Fibroblast of lung (primary cell): ENCODE data around the gene GOLGA8B. TPM values are rescaled to one million over a fixed set of nuclear protein-coding genes. Genes with fewer than 3 reads are reported as not detected.
A peak's percentile ranks its signal among the peaks of the same experiment; 100 is the strongest.

Experiments
- DNase-seq, 2 donors: peaks; one replicate each; pipeline versions ENCODE4 v3.0.0 to v3.0.0-alpha.2; 2010; ENCODE audit warnings: low read depth in 2 of 2
- H2AFZ ChIP-seq: 2 replicates; pipeline ENCODE4 v1.5.1; 2012; ENCODE audit warnings: low read length, control low read depth, inconsistent platforms
- H3K27ac ChIP-seq: 2 replicates; pipeline ENCODE4 v1.5.1; 2011; ENCODE audit warnings: low read length, control low read depth; ENCODE audit not compliant: insufficient read depth
- H3K27me3 ChIP-seq: 2 replicates; pipeline ENCODE4 v1.5.1; 2011; ENCODE audit warnings: mild to moderate bottlenecking, low read length; ENCODE audit not compliant: control insufficient read depth, insufficient read depth
- H3K36me3 ChIP-seq: 2 replicates; pipeline ENCODE4 v1.5.1; 2011; ENCODE audit warnings: low read length; ENCODE audit not compliant: control insufficient read depth, insufficient read depth
- H3K4me1 ChIP-seq: 2 replicates; pipeline ENCODE4 v1.5.1; 2011; ENCODE audit warnings: low read length; ENCODE audit not compliant: control insufficient read depth, insufficient read depth; ENCODE audit errors: extremely low read depth
- H3K4me2 ChIP-seq: 2 replicates; pipeline ENCODE4 v1.5.1; 2011; ENCODE audit warnings: low read length, control low read depth; ENCODE audit not compliant: insufficient read depth; ENCODE audit errors: extremely low read depth
- H3K4me3 ChIP-seq, 4 experiments: fragments of 200-600 bp in 1 of 4; sonication (generic) in 1 of 4; replicated peaks in 1 of 4; 2 replicates each; pipeline ENCODE4 v1.5.1; 2011 to 2016; ENCODE audit warnings: low read length in 4 of 4, low read depth in 3 of 4, mild to moderate bottlenecking in 3 of 4, control low read depth in 2 of 4, inconsistent platforms in 1 of 4, mixed read lengths in 1 of 4; ENCODE audit not compliant: insufficient read depth in 1 of 4; ENCODE audit errors: control extremely low read depth in 1 of 4
- H3K79me2 ChIP-seq: 2 replicates; pipeline ENCODE4 v1.5.1; 2012; ENCODE audit warnings: mild to moderate bottlenecking, low read length, inconsistent platforms; ENCODE audit not compliant: control insufficient read depth, insufficient read depth
- H3K9ac ChIP-seq: 2 replicates; pipeline ENCODE4 v1.5.1; 2011; ENCODE audit warnings: mild to moderate bottlenecking, low read length, control low read depth; ENCODE audit not compliant: insufficient read depth
- H3K9me3 ChIP-seq: 2 replicates; pipeline ENCODE4 v1.5.1; 2012; ENCODE audit warnings: low read depth, low read length; ENCODE audit not compliant: control insufficient read depth, insufficient read depth
- H4K20me1 ChIP-seq: 2 replicates; pipeline ENCODE4 v1.5.1; 2011; ENCODE audit warnings: low read length; ENCODE audit not compliant: control insufficient read depth, insufficient read depth; ENCODE audit errors: extremely low read depth
- CTCF ChIP-seq, 2 donors: IDR thresholded peaks in 1 of 2; conservative IDR thresholded peaks in 1 of 2; 1 replicate in 1 of 2; 2 replicates in 1 of 2; pipeline ENCODE4 v1.5.1; 2011 to 2012; ENCODE audit warnings: low read length in 2 of 2, control low read depth in 1 of 2, inconsistent platforms in 1 of 2, low read depth in 1 of 2, mild to moderate bottlenecking in 1 of 2
- EZH2 ChIP-seq: IDR thresholded peaks from 2 replicates; pipeline ENCODE4 v1.5.1; 2012; ENCODE audit warnings: low read length, control low read depth, mild to moderate bottlenecking; ENCODE audit errors: missing control alignments
- polyA plus RNA-seq, 2 donors: library from polyadenylated mRNA; depleted of rRNA in 1 of 2; stranded (reverse) in 1 of 2; unstranded in 1 of 2; fragments of >200 nt; gene quantifications; 2 replicates each; pipeline ENCODE4 v1.2.1, GENCODE V29; 2011 to 2012; ENCODE audit warnings: missing spikeins in 1 of 2
- total RNA-seq: library from RNA; depleted of rRNA; stranded (reverse); fragments of >200 nt; gene quantifications from 2 replicates; pipeline ENCODE4 v1.2.1, GENCODE V29; 2014

GOLGA8B gene
- total and polyA plus RNA-seq, 2 donors (not counting 1 experiment from before 2014, with no cell fraction given): 14.7 to 19.6 TPM

- no peaks in the 10 kb centered on the region for H3K27me3 ChIP-seq
- peak; percentile 52 to 55 for DNase-seq
- no peak overlapping the region for H3K27ac ChIP-seq
- H3K79me2 ChIP-seq: no peaks in the 10 kb centered on the region
- no peak overlapping the region for H3K4me2 ChIP-seq
- H3K9me3 ChIP-seq: no peaks in the 10 kb centered on the region
- TF ChIP-seq CTCF (conservative IDR thresholded peaks at IDR 0.05 in 1 of 2, IDR thresholded peaks at IDR 0.05 in 1 of 2; ENCODE audit: low read depth in 1 of 2, low read length in 2 of 2) (peak in 1 of 2 donors; percentile 36), EZH2 (no peak)
- no peak overlapping the region for H3K9ac ChIP-seq
- no peaks in the 10 kb centered on the region for H4K20me1 ChIP-seq
- no peaks in the 10 kb centered on the region for H3K36me3 ChIP-seq
- H2AFZ ChIP-seq: no peak overlapping the region
- H3K4me3 ChIP-seq: no peak overlapping the region
- H3K4me1 ChIP-seq: no peaks in the 10 kb centered on the region
Measured at GRCh38 chr15:34616613-34617012, 33.2 kb upstream of the GOLGA8B start.

GRCh38 chr15:34613997-34614396, 30.5 kb upstream of the GOLGA8B start:
- Histone ChIP-seq H3K27me3 (peaks cover 6% of the 10 kb centered on the region), H3K4me1 (no peaks in the 10 kb centered on the region), H3K36me3 (no peaks in the 10 kb centered on the region), H3K9me3 (no peaks in the 10 kb centered on the region), H3K27ac (no peak overlapping the region), H3K4me2 (no peak overlapping the region), H3K79me2 (no peaks in the 10 kb centered on the region), H3K9ac (no peak overlapping the region), H2AFZ (no peak overlapping the region), H4K20me1 (no peaks in the 10 kb centered on the region), H3K4me3 (no peak overlapping the region)
- no peak for DNase-seq
- TF ChIP-seq CTCF (conservative IDR thresholded peaks at IDR 0.05 in 1 of 2, IDR thresholded peaks at IDR 0.05 in 1 of 2; ENCODE audit: low read depth in 1 of 2, low read length in 2 of 2) (no peak), EZH2 (no peak)

GRCh38 chr15:34613301-34613700, 29.9 kb upstream of the GOLGA8B start:
- H3K36me3 ChIP-seq: no peaks in the 10 kb centered on the region
- no peak overlapping the region for H3K27ac ChIP-seq
- H3K4me3 ChIP-seq: no peak overlapping the region
- no peaks in the 10 kb centered on the region for H3K79me2 ChIP-seq
- no peak overlapping the region for H3K4me2 ChIP-seq
- no peak overlapping the region for H2AFZ ChIP-seq
- H3K9me3 ChIP-seq: no peaks in the 10 kb centered on the region
- H3K4me1 ChIP-seq: no peaks in the 10 kb centered on the region
- no peak overlapping the region for H3K9ac ChIP-seq
- peaks cover 6% of the 10 kb centered on the region for H3K27me3 ChIP-seq
- no peak for DNase-seq
- TF ChIP-seq CTCF (conservative IDR thresholded peaks at IDR 0.05 in 1 of 2, IDR thresholded peaks at IDR 0.05 in 1 of 2; ENCODE audit: low read depth in 1 of 2, low read length in 2 of 2) (no peak), EZH2 (no peak)
- no peaks in the 10 kb centered on the region for H4K20me1 ChIP-seq
